ENCODE measurements around the gene WDR88. TPM values are rescaled to one million over a fixed set of nuclear protein-coding genes. Genes with fewer than 3 reads are reported as not detected.
"Not testable (repeated sequence)": the region's sequence is repeated elsewhere in the genome, so short reads cannot be mapped to it uniquely, and the experiment has no call there.

Gene WDR88
- total RNA-seq, 4 donors from 2014 or later = not detected

DNA sequence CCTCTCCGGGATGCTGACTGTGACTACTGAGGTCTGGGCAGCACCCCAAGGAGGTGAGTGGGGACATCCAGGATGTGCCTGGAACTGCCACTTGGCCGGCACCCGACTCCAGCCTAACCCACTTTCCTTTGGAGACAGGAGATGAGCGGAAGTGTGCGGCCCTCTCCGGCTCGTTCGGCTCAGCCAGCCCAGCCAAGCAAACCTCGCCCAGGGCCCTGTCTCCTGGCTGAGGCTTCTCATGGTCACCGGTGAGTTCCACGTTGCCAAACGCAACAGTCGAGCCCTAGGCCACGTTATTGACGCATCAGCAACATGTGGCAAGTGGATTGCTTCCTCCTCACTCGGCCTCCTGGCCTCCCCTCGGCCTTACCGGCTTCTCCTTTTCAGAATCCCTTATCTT lies 88.2 kb downstream of the WDR88 start:
- WGBS, 2 donors = 81 to 84% methylated on average over 16 to 18 of the region's 18 CpGs
- no peak for DNase-seq (ENCODE audit: low spot score in 2 of 2)
- intact Hi-C loops (cut with DNase I; ENCODE audit: low total_unique reads) = no loop called here
- TF ChIP-seq, protein P1, sequence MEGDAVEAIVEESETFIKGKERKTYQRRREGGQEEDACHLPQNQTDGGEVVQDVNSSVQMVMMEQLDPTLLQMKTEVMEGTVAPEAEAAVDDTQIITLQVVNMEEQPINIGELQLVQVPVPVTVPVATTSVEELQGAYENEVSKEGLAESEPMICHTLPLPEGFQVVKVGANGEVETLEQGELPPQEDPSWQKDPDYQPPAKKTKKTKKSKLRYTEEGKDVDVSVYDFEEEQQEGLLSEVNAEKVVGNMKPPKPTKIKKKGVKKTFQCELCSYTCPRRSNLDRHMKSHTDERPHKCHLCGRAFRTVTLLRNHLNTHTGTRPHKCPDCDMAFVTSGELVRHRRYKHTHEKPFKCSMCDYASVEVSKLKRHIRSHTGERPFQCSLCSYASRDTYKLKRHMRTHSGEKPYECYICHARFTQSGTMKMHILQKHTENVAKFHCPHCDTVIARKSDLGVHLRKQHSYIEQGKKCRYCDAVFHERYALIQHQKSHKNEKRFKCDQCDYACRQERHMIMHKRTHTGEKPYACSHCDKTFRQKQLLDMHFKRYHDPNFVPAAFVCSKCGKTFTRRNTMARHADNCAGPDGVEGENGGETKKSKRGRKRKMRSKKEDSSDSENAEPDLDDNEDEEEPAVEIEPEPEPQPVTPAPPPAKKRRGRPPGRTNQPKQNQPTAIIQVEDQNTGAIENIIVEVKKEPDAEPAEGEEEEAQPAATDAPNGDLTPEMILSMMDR (IDR thresholded peaks at IDR 0.05) = no peak
- no peak for TF ChIP-seq POLR2A (IDR thresholded peaks at IDR 0.05)
- H3K4me3 ChIP-seq (ENCODE audit: low read depth, poor library complexity, severe bottlenecking) = no peak overlapping the region

DNA sequence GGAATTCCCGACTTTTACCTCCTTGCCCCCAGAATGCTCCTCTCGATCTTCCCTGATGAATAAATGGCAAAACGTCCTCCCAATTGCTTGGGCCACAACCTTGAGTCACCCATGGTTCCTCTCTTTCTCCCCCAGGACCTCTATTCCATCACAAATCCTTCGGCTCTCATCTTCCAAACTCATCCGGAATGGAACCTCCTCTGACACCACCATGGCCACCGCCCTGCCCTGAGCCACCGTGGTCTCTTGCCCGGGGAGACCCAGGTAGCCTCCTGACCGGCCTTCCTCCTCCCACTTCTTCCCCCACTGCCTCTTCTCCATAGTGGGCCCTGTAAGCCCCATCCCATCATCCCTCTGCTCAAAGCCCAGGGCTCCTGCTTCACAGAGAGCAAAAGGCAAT lies 88.8 kb downstream of the WDR88 start:
- TF ChIP-seq, protein P1 (IDR thresholded peaks at IDR 0.05) = no peak
- no peak for TF ChIP-seq POLR2A (IDR thresholded peaks at IDR 0.05)
- 85% methylated on average over 9 of the region's 9 CpGs for WGBS, 2 donors
- no peak for DNase-seq (ENCODE audit: low spot score in 2 of 2)

DNA sequence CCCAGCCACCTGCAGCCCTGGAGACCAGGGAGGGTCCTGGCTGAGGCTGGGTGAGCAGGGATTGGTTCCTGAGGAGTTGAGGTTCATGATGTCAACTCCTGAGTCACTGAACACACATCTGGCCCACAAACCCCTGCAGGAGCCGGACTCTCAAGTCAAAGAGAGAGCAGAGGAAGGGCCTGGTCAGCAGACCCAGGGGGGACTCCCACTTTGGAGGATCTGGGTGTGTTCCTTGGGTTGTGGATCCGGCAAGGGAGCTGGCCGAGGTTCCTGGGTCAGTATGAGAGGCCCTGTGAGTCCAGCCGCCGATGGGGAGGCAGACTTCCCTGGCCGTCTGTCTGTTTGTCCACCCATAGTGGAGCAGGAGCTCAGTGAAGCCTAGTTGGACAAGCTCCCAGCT lies 89.7 kb downstream of the WDR88 start:
- no peak for DNase-seq (ENCODE audit: low spot score in 2 of 2)
- WGBS, 2 donors = 78 to 86% methylated on average over 5 of the region's 6 CpGs
- intact Hi-C loops (cut with DNase I; ENCODE audit: low total_unique reads) = no loop called here
- TF ChIP-seq, protein P1 (IDR thresholded peaks at IDR 0.05) = no peak
- no peak for TF ChIP-seq POLR2A (IDR thresholded peaks at IDR 0.05)
- no peak overlapping the region for H3K4me3 ChIP-seq (ENCODE audit: low read depth, poor library complexity, severe bottlenecking)

More for the DNA sequence above, 88.8 kb downstream of the WDR88 start:
- H3K4me3 ChIP-seq (ENCODE audit: low read depth, poor library complexity, severe bottlenecking) = no peak overlapping the region
- intact Hi-C loops (cut with DNase I; ENCODE audit: low total_unique reads) = no loop called here

DNA sequence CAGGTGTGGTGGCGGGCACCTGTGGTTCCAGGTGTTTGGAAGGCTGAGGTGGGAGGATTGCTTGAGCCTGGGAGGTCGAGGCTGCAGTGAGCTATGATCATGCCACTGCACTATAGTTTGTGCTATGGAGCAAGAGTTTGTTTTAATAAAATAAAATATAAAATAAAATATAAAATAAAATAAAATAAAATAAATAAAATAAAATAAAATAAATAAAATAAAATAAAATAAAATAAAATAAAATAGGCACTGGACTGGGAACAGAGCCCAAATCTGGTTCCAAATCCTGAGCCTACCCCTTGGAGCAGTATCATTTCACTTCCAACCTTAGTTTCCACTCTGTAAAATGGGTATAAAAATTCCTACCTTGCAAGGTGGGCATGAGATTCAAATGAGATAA lies 90.3 kb downstream of the WDR88 start:
- H3K4me3 ChIP-seq (ENCODE audit: low read depth, poor library complexity, severe bottlenecking); intact Hi-C loops (cut with DNase I; ENCODE audit: low total_unique reads); DNase-seq (ENCODE audit: low spot score in 2 of 2): not testable (repeated sequence)
- WGBS, 2 donors = 88 to 95% methylated on average over 2 of the region's 2 CpGs

DNA sequence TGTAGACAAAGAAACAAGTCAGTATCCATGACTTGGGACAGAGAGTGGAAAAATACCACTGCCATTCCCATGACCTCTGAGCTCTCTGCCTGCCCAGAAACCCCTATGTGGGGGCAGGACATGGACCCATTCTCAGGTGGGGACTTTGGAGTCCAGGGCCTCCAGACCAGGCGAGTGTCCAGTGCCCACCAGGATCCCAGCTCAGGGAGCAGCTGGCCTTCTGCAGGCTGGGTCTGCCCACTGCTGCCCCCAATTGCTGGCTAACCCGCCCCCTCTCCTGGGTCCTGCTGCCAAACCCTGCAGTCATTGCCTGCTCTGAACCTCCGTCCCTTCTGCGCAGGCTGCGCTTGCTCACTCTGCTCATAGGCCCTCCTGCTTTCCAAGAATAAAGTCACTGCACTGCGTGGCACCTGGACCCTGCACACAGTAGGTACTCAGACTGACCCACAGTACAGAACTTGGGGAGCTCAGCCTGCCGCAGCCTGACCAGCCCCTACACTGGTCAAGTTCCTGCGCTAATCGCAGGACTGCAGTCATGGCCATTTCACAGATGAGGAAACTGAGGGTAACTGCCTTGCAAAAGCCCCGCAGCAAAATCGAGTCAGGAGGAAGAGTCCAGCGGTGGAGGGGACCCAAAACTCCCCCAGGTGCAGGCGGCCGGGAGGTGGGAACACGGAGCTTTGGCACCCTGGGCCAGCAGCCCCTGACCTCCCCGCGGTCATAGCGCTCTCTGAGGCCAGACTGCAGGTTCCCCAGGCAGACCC lies 93.0 kb downstream of the WDR88 start:
- intact Hi-C loops (cut with DNase I; ENCODE audit: low total_unique reads) = no loop called here

More for the DNA sequence above, 93.0 kb downstream of the WDR88 start:
- H3K4me3 ChIP-seq (ENCODE audit: low read depth, poor library complexity, severe bottlenecking) = no peak overlapping the region
- no peak for TF ChIP-seq POLR2A (IDR thresholded peaks at IDR 0.05)
- TF ChIP-seq, protein P1 (IDR thresholded peaks at IDR 0.05) = no peak
- DNase-seq (ENCODE audit: low spot score in 2 of 2) = no peak
- WGBS, 2 donors = 58 to 67% methylated on average over 15 to 18 of the region's 18 CpGs

Other genes starting within 250 kb of the WDR88 start
- gene CEP89, start 160.2 kb upstream of the WDR88 start, total RNA-seq = 10 to 100 TPM in 3 of 4 donors, 1 to 10 TPM in 1; 8.8 to 16.6 (median 10.6) TPM
- 1 to 10 TPM in 3 of 4 donors, under 1 TPM in 1; 0.63 to 2.5 (median 1.4) TPM for gene FAAP24, start 159.9 kb upstream of the WDR88 start, total RNA-seq
- 10 to 100 TPM in 3 of 4 donors, 1 to 10 TPM in 1; 4.0 to 25.7 (median 19.9) TPM for gene RHPN2, start 67.2 kb upstream of the WDR88 start, total RNA-seq
- 10 to 100 TPM in 1 of 4 donors, 1 to 10 TPM in 3; 7.0 to 14.6 (median 8.7) TPM for gene GPATCH1, start 50.9 kb upstream of the WDR88 start, total RNA-seq
- gene LRP3, start 62.2 kb downstream of the WDR88 start, total RNA-seq = 10 to 100 TPM in 3 of 4 donors, 1 to 10 TPM in 1; 9.4 to 27.4 (median 18.0) TPM
- under 1 TPM in 1 of 4 donors, not detected in 3; 0.62 TPM for gene SLC7A10, start 93.7 kb downstream of the WDR88 start, total RNA-seq
- 100 to 1,000 TPM; 228 to 297 (median 255) TPM for gene CEBPA, start 170.4 kb downstream of the WDR88 start, total RNA-seq
- gene CEBPG, start 241.6 kb downstream of the WDR88 start, total RNA-seq = 10 to 100 TPM; 38.0 to 48.3 (median 43.1) TPM